ENCODE measurements around the gene NOSIP.
"Not testable (repeated sequence)": the region's sequence is repeated elsewhere in the genome, so short reads cannot be mapped to it uniquely, and the experiment has no call there.

Gene NOSIP

GRCh38 chr19:49580264-49581006 lies at the start of gene NOSIP:
NOSIP (minus strand) TSS chr19:49580556; CDS start chr19:49560691, 19,865 bp downstream.
- peak within 1 kb of the TSS; percentile 99 for H3K4me3 ChIP-seq (ENCODE audit: low read depth, low read length)

DNA sequence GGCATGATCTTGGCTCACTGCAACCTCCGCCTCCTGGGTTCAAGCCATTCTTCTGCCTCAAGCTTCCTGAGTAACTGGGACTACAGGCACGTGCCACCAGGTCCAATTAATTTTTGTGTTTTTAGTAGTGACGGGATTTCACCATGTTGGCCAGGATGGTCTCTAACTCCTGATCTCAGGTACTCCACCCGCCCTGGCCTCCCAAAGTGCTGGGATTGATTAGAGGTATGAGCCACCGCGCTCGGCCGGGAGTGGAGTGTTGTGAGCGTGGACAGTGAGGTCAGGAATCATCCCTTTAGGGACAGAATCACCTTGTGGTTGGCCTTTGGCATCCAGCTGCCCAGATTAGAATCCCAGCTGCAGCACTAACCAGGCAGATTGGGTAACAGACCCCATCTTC lies 49.3 kb upstream of the NOSIP start:
- H3K4me3 ChIP-seq (ENCODE audit: low read depth, low read length): no peak overlapping the region

GRCh38 chr19:49626226-49626625 lies 45.9 kb upstream of the NOSIP start:
- no peak overlapping the region for H3K4me3 ChIP-seq (ENCODE audit: low read depth, low read length)

DNA sequence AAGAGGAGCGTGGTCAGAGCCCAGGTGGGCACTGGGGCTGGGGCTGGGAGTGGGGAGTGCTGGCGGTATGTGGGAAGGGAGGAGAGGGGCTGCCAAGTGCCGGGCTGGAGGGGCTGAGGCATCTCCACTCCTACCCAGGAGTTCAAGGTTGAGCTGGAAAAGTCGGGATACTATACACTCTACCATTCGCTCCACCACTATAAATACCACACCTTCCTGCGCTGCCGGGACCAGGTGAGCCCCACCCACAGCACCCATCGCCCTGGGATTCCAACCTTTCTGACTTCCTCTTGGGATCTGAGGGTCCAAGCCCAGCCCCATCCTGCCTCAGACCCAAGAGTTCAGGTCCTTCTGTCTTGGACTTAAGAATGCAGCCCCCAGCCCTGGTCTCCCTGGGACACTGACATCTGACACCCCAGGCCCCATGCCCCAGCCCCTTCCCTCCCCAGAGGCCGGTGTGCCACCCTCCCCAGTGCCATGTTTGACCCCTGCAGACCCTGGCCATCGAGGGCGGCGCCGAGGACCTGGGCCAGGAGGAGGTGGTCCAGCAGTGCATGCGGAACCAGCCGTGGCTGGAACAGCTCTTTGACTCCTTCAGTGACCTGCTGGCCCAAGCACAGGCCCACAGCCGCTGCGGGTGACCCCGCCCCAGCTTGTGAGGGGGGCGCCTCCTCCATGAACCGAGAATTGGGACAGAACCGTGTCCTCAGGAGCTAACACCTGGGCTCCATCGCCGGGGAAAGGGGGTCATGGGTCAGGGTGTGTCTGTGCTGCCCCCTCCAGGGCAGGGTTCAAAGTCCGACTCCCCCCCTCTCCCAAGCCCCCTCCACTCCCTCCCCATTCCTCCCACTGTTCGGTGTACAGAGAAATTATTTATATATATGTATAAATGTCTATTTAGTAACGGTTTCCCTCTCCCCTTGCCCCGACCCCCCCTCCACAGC lies 44.9 kb upstream of the NOSIP start:
- H3K4me3 ChIP-seq (ENCODE audit: low read depth, low read length): no peak overlapping the region

- not testable (repeated sequence) for H3K4me3 ChIP-seq (ENCODE audit: low read depth, low read length)
Observed at GRCh38 chr19:49617860-49618259, 37.5 kb upstream of the NOSIP start.

- H3K4me3 ChIP-seq (ENCODE audit: low read depth, low read length): no peak overlapping the region
Observed at GRCh38 chr19:49616945-49617344, 36.6 kb upstream of the NOSIP start.

- H3K4me3 ChIP-seq (ENCODE audit: low read depth, low read length): no peak overlapping the region
Observed at GRCh38 chr19:49616532-49616931, 36.2 kb upstream of the NOSIP start.

GRCh38 chr19:49615861-49616260 lies 35.5 kb upstream of the NOSIP start:
- no peak overlapping the region for H3K4me3 ChIP-seq (ENCODE audit: low read depth, low read length)

GRCh38 chr19:49614096-49614833 lies 33.9 kb upstream of the NOSIP start:
- no peak overlapping the region for H3K4me3 ChIP-seq (ENCODE audit: low read depth, low read length)

DNA sequence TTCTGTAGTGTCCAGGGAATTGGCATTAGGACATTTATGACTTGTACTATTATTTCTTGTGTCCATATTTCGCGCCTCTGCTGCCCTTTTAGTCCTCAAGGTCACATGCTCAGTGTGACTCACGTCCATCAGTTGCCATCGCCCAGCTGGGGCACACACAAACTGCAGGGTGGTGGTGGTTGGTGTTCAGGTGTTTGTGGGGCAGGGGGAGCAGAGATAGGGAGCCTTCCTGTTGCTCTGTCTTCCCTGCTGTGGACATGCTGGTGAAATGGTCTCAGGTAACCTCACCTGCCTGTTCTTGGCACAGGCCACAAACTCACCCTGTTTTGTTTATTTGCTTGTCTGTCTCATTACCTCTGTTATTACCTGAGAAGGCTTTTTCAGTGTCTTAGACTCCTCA lies 33.0 kb upstream of the NOSIP start:
- H3K4me3 ChIP-seq (ENCODE audit: low read depth, low read length): no peak overlapping the region

- no peak overlapping the region for H3K4me3 ChIP-seq (ENCODE audit: low read depth, low read length)
Observed at GRCh38 chr19:49609499-49610092, 29.2 kb upstream of the NOSIP start.

DNA sequence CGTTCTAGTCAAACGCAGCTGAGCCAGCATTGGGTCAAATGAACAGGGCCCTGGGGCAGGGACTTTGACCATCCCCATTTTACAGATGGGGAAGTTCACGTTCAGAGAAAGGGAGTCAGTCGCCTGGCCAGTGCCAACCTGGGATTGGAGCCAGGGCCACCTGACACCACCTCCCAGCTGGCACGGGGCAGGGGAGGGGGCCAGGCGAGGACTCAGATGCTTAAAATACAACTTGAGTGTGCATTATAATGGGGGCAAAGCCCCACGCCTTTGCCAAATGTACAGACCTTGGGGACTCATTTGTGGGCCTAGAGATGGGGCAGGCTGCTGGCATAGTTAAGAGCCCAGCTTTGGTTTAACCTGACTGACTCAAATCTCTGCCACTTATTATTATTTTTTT lies 25.2 kb upstream of the NOSIP start:
- no peak overlapping the region for H3K4me3 ChIP-seq (ENCODE audit: low read depth, low read length)

DNA sequence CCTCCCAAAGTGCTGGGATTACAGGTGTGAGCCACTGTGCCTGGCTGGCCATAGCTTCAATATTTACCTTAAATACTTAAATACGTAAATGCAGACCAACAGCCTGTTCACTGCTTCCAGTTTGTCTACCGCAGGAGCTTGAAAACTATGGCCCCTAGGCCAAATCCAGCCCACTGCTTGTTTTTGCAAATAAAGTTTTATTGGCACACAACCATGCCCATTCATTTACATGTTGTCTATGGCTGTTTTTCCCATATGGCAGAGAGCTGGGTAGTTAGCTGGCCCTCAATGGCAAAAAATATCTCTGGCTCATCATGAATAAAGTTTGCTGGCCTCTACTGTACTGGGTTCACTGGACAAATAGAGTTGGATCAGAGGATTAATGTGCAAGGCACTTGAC lies 22.4 kb upstream of the NOSIP start:
- H3K4me3 ChIP-seq (ENCODE audit: low read depth, low read length): no peak overlapping the region

DNA sequence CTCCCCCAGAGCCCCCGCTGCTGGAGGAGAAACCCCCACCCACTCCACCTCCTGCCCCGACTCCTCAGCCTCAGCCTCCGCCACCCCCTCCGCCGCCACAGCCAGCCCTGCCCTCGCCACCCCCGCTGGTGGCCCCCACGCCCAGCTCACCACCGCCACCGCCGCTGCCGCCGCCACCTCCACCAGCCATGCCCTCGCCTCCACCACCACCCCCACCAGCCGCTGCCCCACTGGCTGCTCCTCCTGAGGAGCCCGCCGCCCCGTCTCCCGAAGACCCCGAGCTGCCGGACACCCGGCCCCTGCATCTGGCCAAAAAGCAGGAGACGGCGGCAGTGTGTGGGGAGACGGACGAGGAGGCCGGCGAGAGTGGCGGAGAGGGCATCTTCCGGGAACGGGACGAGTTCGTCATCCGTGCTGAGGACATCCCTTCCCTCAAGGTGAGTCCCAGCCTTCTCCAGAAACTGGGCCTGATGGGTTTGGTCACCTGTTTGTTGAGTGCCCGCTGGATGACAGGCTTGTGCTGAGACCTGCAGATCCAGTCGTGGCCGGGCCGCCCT lies 21.2 kb upstream of the NOSIP start:
- no peak overlapping the region for H3K4me3 ChIP-seq (ENCODE audit: low read depth, low read length)

DNA sequence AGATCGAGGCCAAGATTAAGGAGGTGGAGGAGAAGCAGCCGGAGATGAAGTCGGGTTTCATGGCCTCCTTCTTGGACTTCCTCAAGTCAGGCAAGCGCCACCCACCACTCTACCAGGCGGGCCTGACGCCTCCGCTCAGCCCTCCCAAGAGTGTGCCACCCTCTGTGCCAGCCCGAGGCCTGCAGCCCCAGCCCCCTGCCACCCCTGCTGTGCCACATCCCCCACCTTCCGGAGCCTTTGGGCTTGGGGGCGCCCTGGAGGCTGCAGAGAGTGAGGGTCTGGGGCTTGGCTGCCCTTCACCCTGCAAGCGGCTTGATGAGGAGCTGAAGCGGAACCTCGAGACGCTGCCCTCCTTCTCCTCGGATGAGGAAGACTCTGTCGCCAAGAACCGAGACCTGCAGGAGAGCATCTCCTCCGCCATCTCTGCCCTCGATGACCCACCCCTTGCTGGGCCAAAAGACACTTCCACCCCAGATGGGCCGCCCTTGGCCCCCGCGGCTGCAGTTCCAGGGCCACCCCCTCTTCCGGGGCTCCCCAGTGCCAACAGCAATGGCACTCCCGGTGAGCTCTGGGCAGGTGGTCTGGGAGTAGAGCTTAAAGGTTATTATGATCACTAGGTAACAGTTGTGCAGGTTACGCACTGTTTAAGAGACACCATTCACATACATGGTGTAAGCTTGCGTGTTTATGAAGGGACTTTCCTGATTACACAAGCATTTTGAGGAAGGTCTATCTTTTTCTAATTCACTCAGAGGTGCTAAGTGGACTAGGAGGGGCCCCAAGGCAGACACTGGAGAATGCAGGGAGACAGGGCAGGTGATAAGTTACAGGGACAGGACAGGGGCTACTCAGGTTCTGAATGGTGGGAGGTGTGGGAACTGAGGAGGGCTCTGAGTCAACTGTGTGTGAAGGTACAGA lies 19.3 kb upstream of the NOSIP start:
- H3K4me3 ChIP-seq (ENCODE audit: low read depth, low read length): no peak overlapping the region

DNA sequence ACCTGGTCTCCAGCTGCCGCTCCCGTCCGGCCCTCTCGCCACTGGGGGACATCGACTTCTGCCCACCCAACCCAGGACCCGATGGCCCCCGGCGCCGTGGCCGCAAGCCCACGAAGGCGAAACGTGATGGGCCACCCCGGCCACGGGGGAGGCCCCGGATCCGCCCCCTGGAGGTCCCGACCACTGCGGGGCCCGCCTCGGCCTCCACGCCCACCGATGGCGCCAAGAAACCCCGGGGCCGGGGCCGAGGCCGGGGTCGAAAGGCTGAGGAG lies 17.3 kb upstream of the NOSIP start:
- H3K4me3 ChIP-seq (ENCODE audit: low read depth, low read length): no peak overlapping the region

DNA sequence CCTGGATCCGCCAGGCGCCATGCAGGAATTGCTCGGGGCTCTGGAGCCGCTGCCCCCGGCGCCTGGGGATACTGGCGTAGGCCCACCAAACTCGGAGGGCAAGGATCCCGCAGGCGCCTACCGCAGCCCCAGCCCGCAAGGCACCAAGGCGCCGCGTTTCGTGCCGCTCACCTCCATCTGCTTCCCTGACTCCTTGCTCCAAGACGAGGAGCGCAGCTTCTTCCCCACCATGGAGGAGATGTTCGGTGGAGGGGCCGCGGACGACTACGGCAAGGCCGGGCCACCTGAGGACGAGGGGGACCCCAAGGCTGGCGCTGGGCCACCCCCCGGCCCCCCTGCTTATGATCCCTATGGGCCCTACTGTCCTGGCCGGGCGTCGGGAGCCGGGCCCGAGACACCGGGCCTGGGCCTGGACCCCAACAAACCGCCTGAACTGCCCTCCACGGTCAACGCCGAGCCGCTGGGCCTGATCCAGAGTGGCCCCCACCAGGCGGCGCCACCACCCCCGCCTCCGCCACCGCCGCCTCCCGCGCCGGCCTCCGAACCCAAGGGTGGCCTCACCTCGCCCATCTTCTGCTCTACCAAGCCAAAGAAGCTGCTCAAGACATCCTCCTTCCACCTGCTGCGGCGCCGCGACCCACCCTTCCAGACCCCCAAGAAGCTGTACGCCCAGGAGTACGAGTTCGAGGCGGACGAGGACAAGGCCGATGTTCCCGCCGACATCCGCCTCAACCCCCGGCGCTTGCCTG lies 16.8 kb upstream of the NOSIP start:
- no peak overlapping the region for H3K4me3 ChIP-seq (ENCODE audit: low read depth, low read length)

- no peak overlapping the region for H3K4me3 ChIP-seq (ENCODE audit: low read depth, low read length)
Observed at GRCh38 chr19:49596407-49596806, 16.1 kb upstream of the NOSIP start.

GRCh38 chr19:49595819-49596404 lies 15.6 kb upstream of the NOSIP start:
- no peak overlapping the region for H3K4me3 ChIP-seq (ENCODE audit: low read depth, low read length)

All from iPS-11a (cell line).